GM18498 (cell line): ENCODE data around the gene IGFL1.
"Not testable (repeated sequence)": the region's sequence is repeated elsewhere in the genome, so short reads cannot be mapped to it uniquely, and the experiment has no call there.

Source experiments
- ATAC-seq: cut with Tn5 transposase; IDR thresholded peaks from one replicate; pipeline ENCODE4 v1.9.1; 2021; ENCODE audit warnings: mild to moderate bottlenecking, moderate library complexity; ENCODE audit not compliant: unreplicated experiment

Gene IGFL1

GRCh38 chr19:46229442-46229841 is at the start of gene IGFL1:
TSS of gene IGFL1 (plus strand) at chr19:46229742. CDS start at chr19:46229775, 33 bp downstream.
- no peak for ATAC-seq

DNA sequence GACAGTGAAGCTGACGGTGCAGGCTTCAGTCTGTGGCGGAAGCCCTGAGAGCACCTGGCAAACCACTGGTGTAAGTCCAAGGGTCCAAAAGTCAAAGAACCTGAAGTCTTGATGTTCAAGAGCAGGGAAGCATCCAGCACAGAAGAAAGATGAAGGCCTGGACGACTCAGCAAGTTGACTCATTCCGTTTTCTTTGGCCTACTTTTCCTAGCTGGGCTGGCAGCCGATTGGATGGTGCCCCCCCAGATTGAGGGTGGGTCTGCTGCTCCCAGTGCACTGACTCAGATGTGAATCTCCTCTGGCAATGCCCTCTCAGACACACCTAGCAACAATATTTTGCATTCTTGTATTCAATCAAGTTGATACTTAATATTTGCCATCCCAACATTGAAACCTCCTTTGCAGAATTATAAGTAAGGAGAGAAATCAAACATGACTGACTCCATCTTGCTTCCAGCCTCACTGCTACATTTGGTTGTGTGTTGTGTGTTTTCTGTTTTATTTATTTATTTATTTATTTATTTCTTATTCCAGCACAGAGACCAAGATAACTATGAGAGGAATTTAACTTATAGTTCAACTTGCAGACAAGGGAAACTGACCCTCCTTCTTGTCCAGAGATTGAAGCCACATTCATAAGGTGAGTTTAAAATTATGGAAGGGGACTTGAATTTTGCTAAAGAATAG is 48.7 kb upstream of the IGFL1 start:
- ATAC-seq: no peak

DNA sequence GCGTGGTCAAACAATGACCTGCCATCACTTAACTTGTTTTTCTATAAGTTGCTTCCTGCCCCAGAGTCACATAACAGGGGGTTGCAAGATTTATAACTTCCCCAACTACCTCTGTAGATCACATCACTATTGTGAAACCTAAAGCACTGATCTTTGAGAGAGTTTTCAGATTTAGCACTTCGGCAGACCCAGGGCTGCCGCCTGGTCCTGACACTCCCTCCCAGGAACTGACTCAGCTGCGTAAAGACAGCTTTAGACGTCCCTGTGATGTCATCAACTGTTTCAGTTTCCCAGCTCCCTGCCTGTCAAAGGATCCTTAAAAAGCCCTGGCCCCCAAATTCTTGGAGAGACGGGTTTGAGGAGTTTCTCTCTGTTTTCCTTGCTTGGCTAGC is 48.2 kb upstream of the IGFL1 start:
- no peak for ATAC-seq

DNA sequence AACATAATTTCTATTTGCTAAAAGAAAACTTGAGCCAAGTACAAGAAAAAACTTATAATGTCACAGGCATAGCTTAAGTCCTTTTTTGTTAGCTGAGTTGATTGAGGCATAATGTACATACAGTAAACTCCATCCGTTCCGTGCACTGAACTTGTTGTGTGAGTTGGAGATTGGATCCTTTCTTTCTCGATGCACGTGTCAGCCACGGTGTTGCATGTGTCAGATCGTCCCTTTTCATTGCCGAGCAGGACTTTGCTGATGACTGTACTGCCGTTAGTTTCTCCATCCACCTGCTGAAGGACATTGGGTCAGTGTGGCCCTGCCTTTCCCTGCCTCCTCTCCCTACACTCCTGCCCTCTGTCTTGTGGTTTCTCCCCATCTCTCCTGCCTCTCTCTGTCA is 47.1 kb upstream of the IGFL1 start:
- ATAC-seq: no peak

DNA sequence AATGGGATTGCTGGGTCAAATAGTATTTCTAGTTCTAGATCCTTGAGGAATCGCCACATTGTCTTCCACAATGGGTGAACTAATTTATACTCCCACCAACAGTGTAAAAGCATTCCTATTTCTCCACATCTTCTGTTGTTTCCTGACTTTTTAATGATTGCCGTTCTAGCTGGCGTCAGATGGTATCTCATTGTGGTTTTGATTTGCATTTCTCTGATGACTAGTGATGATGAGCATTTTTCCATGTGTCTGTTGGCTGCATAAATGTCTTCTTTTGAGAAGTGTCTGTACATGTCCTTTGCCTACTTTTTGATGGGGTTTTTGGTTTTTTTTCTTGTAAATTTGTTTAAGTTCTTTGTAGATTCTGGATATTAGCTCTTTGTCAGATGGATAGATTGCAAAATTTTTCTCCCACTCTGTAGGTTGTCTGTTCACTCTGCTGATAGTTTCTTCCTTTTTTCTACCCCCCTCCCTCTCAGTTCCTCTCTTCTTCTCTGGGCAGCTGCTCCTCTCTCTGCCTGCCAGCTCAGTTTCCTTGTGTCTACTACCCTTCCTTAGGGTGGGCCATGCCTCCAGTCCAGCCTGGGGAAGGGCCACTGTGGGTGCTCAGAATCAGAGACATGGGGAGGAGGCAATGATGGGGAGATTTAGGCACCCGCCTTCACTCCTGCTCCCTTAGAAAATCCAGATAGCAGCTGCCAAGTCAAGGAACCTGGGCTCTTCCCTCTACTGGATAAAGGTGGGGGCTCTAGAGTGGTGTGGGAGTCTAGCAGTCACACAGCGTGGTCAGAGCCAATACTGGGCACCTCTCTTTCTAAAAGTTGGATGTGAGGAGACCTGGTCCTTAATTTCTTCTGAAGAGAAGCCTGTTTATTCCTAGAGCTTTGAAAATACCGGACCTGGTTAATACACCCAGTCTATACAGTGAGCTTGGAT is 44.5 kb upstream of the IGFL1 start:
- not testable (repeated sequence) for ATAC-seq

- no peak for ATAC-seq
Observed at GRCh38 chr19:46186101-46186716, 43.3 kb upstream of the IGFL1 start.

DNA sequence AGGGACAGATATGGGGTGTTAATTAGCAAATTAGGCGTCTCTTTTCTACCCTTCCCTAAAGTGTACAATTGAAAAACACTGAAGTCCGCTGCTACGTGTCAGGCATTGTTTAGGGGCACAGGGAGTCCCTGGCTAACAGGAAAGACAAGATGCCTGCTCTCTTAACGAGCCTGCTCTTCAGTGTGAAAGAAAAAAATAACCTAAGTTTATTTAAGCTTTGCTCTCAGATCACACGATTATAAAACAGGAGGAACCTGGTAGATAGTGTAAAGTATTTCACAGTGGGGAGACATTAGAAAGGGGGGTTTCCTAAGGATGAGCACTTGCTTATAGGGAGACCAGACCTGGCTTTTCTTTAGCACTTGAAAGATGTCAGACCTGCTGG is 42.8 kb upstream of the IGFL1 start:
- no peak for ATAC-seq

DNA sequence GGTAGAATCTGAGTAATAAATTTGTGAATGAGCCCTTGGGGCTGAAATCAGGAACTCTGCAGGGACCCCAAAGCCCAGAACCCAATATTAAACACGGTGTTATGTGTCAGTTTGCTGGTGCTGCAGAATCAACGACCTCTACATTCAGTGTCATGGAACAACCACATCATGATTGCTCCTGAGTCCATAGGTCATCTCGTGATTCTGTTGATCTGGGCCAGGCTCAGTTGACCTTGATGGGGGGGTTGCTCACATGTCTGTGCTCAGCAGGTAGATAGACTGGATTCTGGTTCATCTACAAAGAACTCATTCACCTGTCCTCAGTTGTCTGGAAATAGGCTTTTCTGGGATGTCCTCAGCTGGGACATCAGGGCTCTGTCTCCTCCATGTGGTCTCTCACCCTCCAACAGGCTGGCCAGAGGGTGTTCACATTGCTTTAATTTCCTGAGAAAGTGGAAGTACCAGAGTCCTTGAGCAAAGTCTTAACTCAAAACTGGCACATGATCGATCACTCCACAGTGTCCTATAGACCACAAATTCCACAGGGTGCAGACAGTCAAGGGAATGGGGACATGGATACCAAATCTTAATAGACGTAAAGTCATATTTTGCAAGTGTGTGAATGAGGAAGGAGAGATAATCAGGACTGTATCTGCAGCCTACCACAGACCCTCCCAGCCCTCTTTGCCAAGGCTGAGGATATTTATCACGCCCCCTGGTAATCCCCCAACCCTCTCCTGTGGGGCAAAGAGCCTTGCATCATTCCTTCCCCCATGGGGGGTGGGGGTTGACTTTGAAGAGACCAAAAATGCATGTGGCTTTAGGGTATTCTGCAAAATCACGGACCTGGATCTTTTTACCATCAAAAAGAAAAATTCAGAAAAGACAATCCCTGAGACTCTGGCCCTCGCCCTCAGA is 39.3 kb upstream of the IGFL1 start:
- ATAC-seq: no peak

DNA sequence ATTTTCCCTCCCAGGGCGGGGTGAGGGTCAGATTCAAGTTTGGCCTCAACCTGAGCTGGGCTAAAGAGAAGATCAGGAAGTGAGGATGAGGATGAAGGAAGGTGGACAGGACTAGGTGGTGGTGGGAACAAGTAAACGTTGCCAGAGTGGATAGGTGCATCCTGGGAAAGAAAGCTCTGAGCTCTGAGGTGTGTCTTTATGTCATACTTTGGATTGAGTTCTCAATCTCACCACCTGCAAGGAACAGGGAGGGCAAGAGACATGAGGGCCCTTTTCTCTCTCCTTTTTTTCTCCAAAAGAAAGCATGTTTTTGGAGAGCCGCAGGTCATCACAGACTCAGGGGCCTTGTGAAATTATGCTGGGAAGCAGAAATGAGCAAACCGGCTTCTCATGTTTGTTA is 38.2 kb upstream of the IGFL1 start:
- no peak for ATAC-seq

DNA sequence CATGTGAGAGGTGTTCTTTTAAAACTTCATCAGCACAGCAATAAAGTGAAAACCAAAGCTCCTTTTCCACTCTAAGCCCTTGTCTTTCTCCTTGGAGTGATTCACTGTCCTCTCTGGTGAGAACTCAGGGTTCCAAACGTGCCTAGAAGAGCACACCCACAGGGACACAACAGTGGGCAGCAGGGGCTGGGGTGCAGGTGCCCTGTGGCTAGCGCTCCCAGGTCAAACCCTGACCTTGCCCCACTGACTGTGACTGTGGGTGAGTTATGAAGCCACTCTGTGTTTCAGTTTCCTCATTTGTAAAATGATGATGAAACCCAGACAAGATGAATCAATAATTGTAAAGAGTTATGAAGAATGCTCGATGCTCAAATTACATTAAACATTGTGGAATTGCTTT is 37.6 kb upstream of the IGFL1 start:
- ATAC-seq: no peak

DNA sequence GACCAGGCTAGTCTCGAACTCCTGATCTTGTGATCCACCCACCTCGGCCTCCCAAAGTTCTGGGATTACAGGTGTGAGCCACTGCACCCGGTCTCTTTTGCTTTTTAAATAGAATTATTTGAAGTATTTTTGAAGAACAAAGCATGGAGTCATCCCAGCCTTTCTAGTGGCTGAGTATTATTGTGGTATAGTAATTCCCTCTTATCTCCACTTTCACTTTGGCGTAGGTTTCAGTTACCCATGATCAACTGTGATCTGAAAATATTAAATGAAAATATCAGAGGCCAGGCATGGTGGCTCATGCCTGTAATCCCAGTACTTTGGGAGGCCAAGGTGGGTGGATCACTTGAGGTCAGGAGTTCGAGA is 36.9 kb upstream of the IGFL1 start:
- ATAC-seq: not testable (repeated sequence)

DNA sequence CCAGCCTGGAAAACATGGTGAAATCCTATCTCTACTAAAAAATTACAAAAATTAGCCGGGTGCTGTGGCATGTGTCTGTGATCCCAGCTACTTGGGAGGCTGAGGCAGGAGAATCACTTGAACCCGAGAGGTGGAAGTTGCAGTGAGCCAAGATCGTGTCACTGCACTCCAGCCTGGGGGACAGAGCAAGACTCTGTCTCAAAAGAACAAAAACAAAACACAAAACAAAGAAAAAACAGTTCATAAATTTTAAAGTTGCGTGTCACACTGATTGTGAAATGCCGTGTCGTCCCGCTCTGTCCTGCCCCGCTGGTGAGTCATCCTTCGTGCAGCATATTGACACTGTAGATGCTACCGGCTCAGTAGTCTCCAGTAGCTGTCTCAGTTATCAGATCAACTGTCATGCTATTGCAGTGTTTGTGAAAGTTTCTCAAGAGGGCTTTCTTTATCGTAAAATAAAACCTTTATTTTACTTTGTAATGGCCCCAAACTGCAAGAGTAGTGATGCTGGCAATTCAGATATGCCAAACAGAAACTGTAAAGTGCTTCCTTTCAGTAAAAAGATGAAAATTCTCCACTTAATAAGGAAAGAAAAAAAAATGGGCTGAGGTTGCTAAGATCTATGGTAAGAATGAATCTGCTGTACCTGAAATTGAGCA is 36.4 kb upstream of the IGFL1 start:
- no peak for ATAC-seq

DNA sequence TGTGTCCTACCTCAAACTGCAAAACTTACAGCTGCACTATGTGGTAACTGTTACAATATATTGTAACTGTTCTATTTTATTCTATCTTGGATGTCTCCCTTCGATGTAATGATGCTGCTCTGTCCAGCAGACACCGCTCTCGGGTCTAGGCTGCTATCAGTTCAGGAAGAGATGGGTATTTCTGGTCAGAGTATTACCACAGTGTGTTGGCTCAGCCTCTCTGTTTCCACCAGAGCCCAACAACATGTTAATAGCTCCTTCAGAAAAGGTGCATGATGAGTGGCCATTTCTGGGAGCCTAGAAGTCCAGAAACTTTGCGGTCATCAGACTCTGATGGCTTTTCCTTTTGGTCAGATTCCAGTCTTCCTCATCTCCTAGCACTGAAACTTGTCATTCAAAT is 35.9 kb upstream of the IGFL1 start:
- ATAC-seq: no peak

DNA sequence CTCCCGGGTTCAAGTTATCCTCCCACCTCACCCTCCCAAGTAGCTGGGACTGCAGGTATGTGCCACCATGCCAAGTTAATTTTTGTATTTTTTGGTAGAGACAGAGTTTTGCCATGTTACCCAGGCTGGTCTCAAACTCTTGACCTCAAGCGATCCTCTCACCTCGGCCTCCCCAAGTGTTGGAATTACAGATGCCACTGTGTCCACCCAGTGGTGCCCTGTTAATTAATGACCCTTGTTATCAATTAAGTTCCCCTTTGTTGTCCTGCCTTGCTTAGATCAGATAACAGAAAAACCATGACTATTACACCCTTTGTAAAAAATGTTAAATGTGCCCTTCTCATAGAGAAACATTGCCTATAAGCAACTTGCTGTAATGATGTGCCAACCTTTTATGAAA is 34.4 kb upstream of the IGFL1 start:
- no peak for ATAC-seq

GRCh38 chr19:46195919-46196318 is 33.6 kb upstream of the IGFL1 start:
- ATAC-seq: not testable (repeated sequence)

- ATAC-seq: no peak
Observed at GRCh38 chr19:46196410-46197124, 33.0 kb upstream of the IGFL1 start.

- ATAC-seq: no peak
Observed at GRCh38 chr19:46197314-46198070, 32.0 kb upstream of the IGFL1 start.

DNA sequence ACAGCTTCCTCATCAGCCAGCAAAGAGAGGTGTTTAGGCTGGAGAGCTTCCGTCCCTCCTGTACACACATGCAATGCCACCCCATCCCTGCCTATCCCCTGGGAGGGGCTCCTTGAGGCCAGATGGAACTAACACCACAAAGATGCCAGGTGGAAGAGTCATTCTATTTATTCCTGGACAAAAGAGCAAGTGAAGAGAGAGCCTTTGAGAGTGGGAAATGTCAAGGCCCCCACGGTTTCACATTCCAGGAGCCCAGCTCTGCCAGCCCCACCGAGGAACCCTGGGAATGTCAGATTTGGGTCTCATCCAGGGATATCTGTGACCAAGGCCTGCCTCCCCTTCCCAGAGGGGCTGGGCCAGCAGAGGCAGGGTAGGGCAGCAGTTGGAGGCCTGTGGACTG is 30.8 kb upstream of the IGFL1 start:
- no peak for ATAC-seq
